GOT3 (cell line): ENCODE data around the gene BBS4.
"Not testable (repeated sequence)": the region's sequence is repeated elsewhere in the genome, so short reads cannot be mapped to it uniquely, and the experiment has no call there.

Experiments used
- DNase-seq: peaks from one replicate; lab custom pipeline; 2025; ENCODE audit warnings: mixed read lengths; lab: John Stamatoyannopoulos, UW

The BBS4 gene, protein sequence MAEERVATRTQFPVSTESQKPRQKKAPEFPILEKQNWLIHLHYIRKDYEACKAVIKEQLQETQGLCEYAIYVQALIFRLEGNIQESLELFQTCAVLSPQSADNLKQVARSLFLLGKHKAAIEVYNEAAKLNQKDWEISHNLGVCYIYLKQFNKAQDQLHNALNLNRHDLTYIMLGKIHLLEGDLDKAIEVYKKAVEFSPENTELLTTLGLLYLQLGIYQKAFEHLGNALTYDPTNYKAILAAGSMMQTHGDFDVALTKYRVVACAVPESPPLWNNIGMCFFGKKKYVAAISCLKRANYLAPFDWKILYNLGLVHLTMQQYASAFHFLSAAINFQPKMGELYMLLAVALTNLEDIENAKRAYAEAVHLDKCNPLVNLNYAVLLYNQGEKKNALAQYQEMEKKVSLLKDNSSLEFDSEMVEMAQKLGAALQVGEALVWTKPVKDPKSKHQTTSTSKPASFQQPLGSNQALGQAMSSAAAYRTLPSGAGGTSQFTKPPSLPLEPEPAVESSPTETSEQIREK

GRCh38 chr15:72685925-72686794 is at the start of gene BBS4, which contains the start of gene HIGD2B:
Gene BBS4 (plus strand): TSS chr15:72686207. CDS start chr15:72686228, 21 bp downstream.
Gene HIGD2B (minus strand): TSS chr15:72686182. CDS start chr15:72676374, 9,808 bp downstream.
- no peak for DNase-seq

- DNase-seq, result not testable (repeated sequence)
Measured at GRCh38 chr15:72636519-72637282, 49.3 kb upstream of the BBS4 start.

DNA sequence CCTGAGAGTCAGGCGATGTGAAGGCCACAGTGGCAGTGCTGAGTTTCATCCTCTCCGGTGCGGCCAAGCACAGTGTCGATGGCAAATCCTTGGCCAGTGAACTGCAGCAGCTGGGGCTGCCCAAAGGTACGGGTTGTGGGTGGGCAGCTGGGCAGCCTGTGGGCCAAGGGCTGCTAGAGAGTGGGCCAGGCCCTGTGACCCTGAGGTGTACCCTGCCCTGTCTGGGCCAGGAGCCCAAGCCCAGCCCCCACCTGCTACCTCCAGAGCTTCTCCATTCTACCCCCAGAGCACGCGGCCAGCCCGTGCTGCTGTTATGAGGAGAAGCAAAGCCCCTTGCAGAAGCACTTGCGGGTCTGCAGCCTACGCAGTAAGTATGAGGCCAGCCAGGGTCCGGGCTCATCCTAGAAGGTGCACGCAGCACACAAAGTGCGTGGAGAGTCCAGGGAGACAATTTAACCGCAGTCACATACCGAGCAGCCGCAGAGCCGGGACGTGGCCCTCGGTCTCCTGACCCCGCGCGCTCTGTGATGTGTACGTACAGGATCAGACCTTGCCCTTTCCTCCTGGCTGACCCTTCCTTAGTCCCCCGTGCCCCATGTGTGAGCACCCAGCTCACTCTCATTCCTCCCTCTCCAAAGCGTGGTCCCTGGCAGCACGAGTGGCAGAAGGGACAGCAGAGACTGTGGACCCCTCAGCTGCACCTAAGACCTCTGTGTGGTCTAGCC is 46.1 kb upstream of the BBS4 start:
- DNase-seq, result not testable (repeated sequence)

DNA sequence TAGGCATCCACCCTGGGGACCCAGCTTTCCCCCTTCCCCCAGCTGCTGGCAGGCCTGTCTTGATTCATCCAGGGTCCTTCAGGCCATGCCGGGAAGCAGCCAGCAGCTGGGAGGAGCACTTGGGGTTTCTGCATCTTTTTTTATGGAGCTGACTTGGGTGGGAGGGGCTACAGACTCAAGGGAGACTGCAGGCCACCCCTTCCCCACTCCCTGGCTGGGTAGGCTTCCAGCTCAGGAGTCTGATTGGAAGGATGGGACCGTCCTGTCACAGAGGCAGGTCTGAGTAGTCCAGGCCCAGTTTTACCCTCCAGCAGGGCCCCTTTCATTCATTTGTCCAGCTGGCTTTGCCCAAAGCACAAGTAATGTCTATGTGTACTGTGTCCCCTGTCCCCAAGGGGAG is 43.7 kb upstream of the BBS4 start:
- not testable (repeated sequence) for DNase-seq

DNA sequence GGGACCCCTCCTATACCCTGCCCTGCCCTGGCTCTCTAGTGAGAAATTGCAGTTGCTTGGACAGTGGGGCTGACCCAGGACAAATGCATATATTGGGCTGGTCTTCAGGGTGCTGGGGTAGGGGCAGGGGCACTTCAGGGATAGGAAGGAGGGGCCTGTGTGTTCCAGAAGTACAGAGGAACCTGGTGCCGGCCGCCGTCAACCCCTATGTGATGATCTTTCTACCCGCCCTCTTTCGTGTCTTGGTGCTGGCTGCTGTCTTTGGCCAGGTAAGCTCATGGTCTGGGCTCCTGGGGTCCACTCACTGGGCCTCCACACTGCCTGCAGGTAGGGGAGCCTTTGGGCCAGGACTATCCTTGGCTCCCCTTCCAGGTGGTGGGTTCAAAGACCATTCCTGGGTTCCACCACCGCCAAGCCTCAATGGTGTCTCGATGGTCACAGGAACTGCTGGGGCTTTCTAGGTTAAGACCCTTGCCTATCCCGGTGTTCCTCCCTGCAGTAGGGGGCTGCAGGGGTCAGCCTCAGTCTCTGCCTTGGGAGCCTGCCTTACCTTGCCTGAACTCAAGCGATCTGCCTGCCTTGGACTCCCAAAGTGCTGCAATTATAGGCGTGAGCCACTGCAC is 37.3 kb upstream of the BBS4 start:
- not testable (repeated sequence) for DNase-seq

GRCh38 chr15:72654397-72654796 is 31.6 kb upstream of the BBS4 start, which contains the start of gene GOLGA6B:
Gene GOLGA6B (plus strand): TSS chr15:72654697. CDS start chr15:72654738, 41 bp downstream.
- not testable (repeated sequence) for DNase-seq

GRCh38 chr15:72656014-72656413 is 30.0 kb upstream of the BBS4 start:
- DNase-seq, result not testable (repeated sequence)

- not testable (repeated sequence) for DNase-seq
Measured at GRCh38 chr15:72661081-72661480, 24.9 kb upstream of the BBS4 start.

DNA sequence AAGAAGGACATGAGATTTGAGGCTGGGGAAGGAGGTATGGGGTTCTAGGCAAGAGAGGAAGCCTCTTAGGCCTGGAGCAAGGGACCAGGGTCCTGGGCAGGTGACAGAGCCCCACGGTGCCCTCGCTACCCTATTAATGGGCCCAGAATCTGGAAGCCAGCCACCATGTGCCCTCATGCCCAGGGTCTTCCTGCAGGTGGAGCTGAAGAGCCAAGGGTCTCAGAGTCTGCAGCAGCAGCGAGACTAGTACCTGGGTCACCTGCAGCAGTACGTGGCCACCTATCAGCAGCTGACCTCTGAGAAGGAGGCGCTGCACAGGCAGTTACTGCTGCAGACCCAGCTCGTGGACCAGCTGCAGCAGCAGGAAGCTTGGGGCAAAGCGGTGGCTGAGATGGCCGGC is 22.1 kb upstream of the BBS4 start:
- not testable (repeated sequence) for DNase-seq

GRCh38 chr15:72665706-72666105 is 20.3 kb upstream of the BBS4 start:
- DNase-seq, result not testable (repeated sequence)

DNA sequence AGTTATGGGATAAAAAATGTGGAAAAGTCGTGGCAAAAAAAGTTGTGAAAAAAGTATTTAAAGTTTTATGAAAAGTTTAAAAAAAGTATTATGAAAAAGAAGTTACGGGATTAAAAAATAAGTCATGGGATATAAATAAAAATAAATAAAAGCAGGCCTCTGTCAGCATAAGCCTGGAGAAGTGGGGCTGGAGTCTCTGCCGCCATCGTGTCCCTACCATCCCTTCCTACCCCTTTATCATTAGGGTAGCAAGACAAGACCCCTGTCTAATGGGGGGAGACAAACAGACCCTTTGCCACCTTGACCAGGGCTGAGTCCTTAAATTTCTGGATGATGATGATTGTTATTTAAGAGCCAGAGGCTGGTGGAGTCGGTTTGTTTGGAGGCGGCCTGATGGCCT is 16.2 kb upstream of the BBS4 start:
- DNase-seq, result not testable (repeated sequence)

- not testable (repeated sequence) for DNase-seq
Measured at GRCh38 chr15:72670656-72671352, 15.2 kb upstream of the BBS4 start.

DNA sequence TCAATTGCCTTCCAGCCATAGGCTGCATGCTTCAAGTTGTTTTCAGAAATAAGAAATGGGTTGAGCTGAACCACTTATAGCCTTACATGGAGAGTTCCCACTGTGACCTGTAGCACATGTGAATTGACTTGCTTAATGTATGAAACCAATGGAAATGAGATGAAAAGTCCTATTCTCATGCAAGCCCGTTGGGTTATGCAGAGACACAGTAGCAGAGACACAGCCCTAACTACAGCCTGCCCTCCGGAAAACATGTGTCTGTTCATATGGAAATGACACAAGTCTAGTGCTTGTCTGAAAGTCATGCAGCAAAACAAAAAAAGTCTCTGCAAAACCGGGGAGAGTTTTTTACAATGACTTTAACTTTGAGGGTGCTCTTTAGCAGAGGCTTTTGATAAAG is 14.5 kb upstream of the BBS4 start:
- no peak for DNase-seq

DNA sequence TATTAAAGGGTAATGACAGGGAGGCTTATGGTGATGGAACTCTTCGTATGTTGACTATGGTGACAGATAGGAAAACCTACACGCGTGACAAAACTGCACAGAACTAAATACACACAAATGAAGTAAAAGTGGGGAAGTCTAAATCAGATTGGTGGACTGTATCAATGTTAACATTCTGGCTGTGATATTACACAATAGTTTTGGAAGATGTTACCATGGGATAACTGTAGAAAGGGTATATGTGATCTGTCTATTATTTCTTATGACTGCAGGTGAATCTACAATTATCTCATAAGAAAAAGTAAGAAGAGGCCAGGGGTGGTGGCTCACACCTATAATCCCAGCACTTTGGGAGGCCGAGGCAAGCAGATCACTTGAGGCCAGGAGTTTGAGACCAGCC is 9.2 kb upstream of the BBS4 start:
- DNase-seq, result no peak

DNA sequence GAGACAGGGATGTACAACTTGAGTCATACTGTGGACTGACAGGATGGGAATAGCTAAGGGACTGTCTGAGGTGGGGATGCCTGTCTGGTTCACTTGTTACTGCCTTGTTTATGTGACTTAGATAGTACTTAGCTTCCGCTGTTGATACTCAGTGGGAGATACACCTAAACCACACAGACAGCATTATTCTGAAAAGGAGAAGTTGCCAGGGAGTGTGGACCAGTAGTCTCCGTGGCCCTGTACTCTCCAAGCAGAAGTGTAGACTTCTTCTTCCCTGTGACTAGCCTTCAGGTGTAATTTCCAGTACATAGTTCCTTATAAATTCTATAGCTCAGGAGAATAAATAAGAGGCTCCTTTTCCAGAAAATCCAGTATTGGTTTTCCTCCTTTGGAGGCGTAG is 5.1 kb upstream of the BBS4 start:
- no peak for DNase-seq

DNA sequence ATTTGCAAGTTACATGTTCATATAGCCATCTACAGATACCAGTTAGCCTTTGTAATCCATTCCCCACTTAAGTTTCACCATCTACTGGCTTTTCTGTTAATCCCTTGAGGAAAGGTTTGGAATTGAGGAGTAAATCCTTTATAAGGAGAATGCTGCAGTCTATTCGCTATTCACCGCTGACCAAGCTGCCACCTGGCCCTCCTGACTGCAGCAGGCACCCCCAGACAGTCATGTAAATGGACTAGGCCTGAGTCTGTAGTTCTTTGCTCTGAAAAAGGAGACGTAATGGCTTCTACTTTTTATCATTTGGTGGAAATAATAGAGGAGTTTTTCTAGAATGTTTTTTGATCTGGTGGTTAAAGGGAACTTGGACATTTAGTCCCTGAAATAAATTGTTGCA is 3.2 kb upstream of the BBS4 start:
- no peak for DNase-seq

DNA sequence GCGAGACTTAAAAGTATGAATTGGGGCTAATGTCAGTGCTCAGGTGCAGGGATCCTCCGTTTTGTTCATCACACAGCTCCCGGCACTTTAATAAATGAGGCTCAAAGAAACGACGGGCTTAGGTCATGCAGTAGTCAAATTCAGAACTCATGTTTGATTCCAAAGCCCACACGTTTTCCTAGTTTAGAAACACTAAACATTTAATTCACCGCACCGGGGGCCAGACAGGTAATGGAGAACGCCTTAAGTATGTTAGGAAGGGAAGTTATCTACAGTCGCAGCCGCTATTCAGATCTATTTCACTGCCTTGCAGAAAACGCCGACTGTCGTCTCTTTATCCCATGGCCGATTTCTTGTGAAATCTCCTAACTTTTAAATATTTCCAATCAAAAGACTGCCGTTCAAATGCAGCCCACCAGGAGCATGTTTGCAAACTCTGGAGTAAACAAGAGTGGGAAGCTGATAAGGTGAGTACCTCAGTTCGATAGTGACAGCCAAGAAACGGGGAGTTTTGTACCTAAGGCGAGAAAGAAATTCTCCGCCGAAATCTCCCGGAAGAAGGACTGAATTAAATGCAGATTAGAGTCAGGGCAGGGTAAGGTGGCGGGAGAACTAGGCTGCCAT is 594 bp upstream of the BBS4 start:
- DNase-seq, result no peak

DNA sequence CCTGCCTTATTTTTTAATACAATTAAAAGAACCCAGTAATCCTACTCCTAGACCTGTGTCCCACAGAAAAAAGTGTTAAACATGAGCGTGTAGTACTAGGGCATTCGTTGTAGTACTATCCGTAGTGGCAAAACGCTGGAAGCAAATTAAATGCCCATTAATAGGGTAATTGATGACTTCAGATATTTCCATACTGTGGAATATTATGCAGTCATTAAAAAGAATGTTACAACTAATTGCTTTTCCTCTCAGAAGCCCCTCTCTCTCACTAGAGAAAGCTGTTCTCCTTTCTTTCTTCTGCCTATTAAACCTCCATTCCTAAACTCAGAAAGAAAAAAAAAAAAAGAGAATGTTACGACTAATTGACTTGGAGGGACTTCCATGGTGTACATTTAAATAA is 2.7 kb downstream of the BBS4 start:
- no peak for DNase-seq

DNA sequence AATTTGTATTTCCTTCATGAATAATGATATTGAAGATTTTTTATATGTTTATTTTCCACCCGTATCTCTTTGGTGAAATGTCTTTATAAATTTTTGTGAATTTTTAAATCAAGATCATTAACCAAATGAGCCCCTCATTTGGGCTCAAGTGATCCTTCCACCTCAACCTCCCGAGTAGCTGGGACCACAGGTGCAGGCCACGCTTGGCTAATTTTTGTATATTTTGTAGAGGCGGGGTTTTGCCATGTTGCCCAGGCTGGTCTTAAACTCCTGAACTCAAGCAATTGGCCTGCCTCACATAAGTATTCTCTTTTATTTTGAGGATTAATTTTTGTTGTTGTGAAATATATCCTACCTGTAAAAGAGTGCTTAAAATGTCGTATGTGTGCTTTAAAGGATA is 4.9 kb downstream of the BBS4 start:
- DNase-seq, result no peak
